Prostate gland (tissue), 2 donors: ENCODE data around the gene SUGCT.
"Not testable (repeated sequence)": the region's sequence is repeated elsewhere in the genome, so short reads cannot be mapped to it uniquely, and the experiment has no call there.

Experiments used
- CTCF ChIP-seq, 4 experiments: fragments of 200-600 bp in 2 of 4; fragments of 450-650 bp in 2 of 4; sonication (generic) in 2 of 4; IDR thresholded peaks; 1 replicate in 3 of 4; 2 replicates in 1 of 4; pipeline ENCODE4 v1.5.1; 2016 to 2019; ENCODE audit warnings: antibody characterized with exemption in 4 of 4, mild to moderate bottlenecking in 2 of 4, moderate library complexity in 2 of 4
- POLR2A ChIP-seq: fragments of 450-650 bp; IDR thresholded peaks from one replicate; pipeline ENCODE4 v1.6.1; 2016; ENCODE audit warnings: antibody characterized with exemption, mild to moderate bottlenecking
- POLR2AphosphoS5 ChIP-seq: sonication (generic); formaldehyde crosslinking; IDR thresholded peaks from one replicate; pipeline ENCODE4 v1.6.1; 2017; ENCODE audit warnings: antibody characterized with exemption

GRCh38 chr7:40145596-40146130 is 10.9 kb downstream of the SUGCT start:
- not testable (repeated sequence) for TF ChIP-seq CTCF (IDR thresholded peaks at IDR 0.05); POLR2A; POLR2AphosphoS5
